Measurements from ENCODE around the gene CUL4B.
A peak's percentile ranks its signal among the peaks of the same experiment; 100 is the strongest.
"Not testable (repeated sequence)": the region's sequence is repeated elsewhere in the genome, so short reads cannot be mapped to it uniquely, and the experiment has no call there.

The CUL4B gene

DNA sequence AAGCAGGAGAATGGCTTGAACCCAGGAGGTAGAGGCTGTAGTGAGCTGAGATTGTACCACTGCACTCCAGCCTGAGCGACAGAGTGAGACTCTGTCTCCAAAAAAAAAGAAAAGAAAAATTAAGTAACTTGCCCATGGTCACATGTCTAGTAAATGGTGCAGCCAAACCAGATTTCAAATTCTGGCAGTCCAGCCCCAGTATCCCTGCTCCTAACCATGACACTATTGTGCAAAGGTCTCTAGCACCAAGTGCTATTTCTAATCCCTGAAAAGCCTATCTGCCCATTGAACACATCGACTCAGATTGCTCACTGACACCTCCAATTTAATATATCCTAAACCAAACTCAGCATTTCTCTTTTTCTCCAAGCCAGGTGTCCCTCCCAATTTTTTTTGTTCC, 84.0 kb downstream of the CUL4B start:
- in situ Hi-C loops (cut with HindIII; ENCODE audit: low sequenced_read_pairs) = no loop called here
- no peak overlapping the region for H3K4me3 ChIP-seq (ENCODE audit: low read depth, low read length)
- TF ChIP-seq, protein P1, sequence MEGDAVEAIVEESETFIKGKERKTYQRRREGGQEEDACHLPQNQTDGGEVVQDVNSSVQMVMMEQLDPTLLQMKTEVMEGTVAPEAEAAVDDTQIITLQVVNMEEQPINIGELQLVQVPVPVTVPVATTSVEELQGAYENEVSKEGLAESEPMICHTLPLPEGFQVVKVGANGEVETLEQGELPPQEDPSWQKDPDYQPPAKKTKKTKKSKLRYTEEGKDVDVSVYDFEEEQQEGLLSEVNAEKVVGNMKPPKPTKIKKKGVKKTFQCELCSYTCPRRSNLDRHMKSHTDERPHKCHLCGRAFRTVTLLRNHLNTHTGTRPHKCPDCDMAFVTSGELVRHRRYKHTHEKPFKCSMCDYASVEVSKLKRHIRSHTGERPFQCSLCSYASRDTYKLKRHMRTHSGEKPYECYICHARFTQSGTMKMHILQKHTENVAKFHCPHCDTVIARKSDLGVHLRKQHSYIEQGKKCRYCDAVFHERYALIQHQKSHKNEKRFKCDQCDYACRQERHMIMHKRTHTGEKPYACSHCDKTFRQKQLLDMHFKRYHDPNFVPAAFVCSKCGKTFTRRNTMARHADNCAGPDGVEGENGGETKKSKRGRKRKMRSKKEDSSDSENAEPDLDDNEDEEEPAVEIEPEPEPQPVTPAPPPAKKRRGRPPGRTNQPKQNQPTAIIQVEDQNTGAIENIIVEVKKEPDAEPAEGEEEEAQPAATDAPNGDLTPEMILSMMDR (IDR thresholded peaks at IDR 0.05; ENCODE audit: low read depth, low read length, missing control alignments) = no peak
- no peak for DNase-seq (ENCODE audit: low read depth)

DNA sequence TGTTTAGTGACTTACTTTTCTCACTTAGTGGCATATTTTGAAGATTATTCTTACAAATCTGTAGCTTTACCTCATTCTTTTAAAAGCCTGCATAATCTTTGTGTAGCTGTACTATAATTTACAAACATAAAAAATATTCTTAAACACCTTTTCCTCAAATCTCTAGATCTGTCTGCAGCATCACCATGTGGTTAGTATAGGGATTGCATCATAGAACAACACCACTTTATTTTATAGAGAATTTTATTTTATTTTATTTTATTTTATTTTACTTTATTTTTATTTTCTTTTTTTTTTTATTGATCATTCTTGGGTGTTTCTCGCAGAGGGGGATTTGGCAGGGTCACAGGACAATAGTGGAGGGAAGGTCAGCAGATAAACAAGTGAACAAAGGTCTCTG, 85.3 kb downstream of the CUL4B start:
- DNase-seq (ENCODE audit: low read depth); in situ Hi-C loops (cut with HindIII; ENCODE audit: low sequenced_read_pairs); H3K4me3 ChIP-seq (ENCODE audit: low read depth, low read length): not testable (repeated sequence)
- TF ChIP-seq, protein P1 (IDR thresholded peaks at IDR 0.05; ENCODE audit: low read depth, low read length, missing control alignments) = peak; percentile 22
